ENCODE measurements around the gene EBF3. TPM values are rescaled to one million over a fixed set of nuclear protein-coding genes. Genes with fewer than 3 reads are reported as not detected.

The EBF3 gene
- total RNA-seq, 1 experiment from 2014 or later = 0.12 TPM

- Histone ChIP-seq H3K9ac (ENCODE audit: low read length) (no peak overlapping the region), H3K27me3 (ENCODE audit: insufficient read depth, low read length) (no peaks in the 10 kb centered on the region), H3K9me3 (ENCODE audit: control insufficient read depth in 1 of 2, insufficient read depth in 1 of 2, low read depth in 1 of 2, low read length in 2 of 2) (no peaks in the 10 kb centered on the region), H4K20me1 (ENCODE audit: insufficient read depth) (no peaks in the 10 kb centered on the region), H3K4me3 (replicated peaks in 1 of 2; ENCODE audit: low read depth in 1 of 2, low read length in 2 of 2) (no peak overlapping the region), H3K4me2 (ENCODE audit: low read length) (no peak overlapping the region), H3K27ac (ENCODE audit: low read depth, low read length) (no peak overlapping the region), H3K9me2 (ENCODE audit: insufficient read depth) (no peaks in the 10 kb centered on the region), H3K4me1 (ENCODE audit: control insufficient read depth in 1 of 2, insufficient read depth in 2 of 2, low read length in 2 of 2) (no peaks in the 10 kb centered on the region), H3K36me3 (ENCODE audit: control insufficient read depth in 1 of 2, insufficient read depth in 2 of 2, low read length in 2 of 2) (no peaks in the 10 kb centered on the region), H2AFZ (ENCODE audit: low read depth, low read length, poor library complexity, severe bottlenecking) (no peak overlapping the region), H3K79me2 (ENCODE audit: insufficient read depth, low read length) (no peaks in the 10 kb centered on the region)
- POLR2A ChIA-PET = no interaction called here
- intact Hi-C loops (cut with micrococcal nuclease) = loop anchor here (10.0 kb wide), 1 partner anchor 104 kb away; no protein-coding TSS in a partner anchor
- CTCF ChIA-PET = no interaction called here
- RAD21 ChIA-PET (ENCODE audit: low non-redundant PET in 1 of 2, low total read pairs in 2 of 2, uncharacterized antibody in 2 of 2, unreplicated experiment in 2 of 2) = no interaction called here
- no TSS peak for BruUV-seq (replicated peaks)
- no peak for DNase-seq (ENCODE audit: low read depth, low spot score)
- ATAC-seq = no peak
- TF ChIP-seq TCF7L2 (IDR thresholded peaks at IDR 0.05; ENCODE audit: borderline replicate concordance, extremely low read depth, insufficient read depth, insufficient read length) = no peak
- no peak for TF ChIP-seq REST (IDR thresholded peaks at IDR 0.05; ENCODE audit: low read depth)
- TF ChIP-seq ZBTB33 (IDR thresholded peaks at IDR 0.05; ENCODE audit: extremely low read depth, insufficient replicate concordance, low read length) = no peak
- TF ChIP-seq ZNF274 (IDR thresholded peaks at IDR 0.05; ENCODE audit: low read depth, low read length) = no peak
- no peak for TF ChIP-seq SP1 (IDR thresholded peaks at IDR 0.05; ENCODE audit: low read depth)
- TF ChIP-seq ATF3 (IDR thresholded peaks at IDR 0.05) = no peak
- no peak for TF ChIP-seq ZFX (IDR thresholded peaks at IDR 0.05)
- no peak for TF ChIP-seq SIN3A (IDR thresholded peaks at IDR 0.05; ENCODE audit: low read depth)
- no peak for TF ChIP-seq FOSL1 (IDR thresholded peaks at IDR 0.05; ENCODE audit: low read depth)
- TF ChIP-seq YY1 (IDR thresholded peaks at IDR 0.05; ENCODE audit: extremely low read depth, insufficient replicate concordance, low read depth, low read length) = no peak
- no peak for TF ChIP-seq CBX3 (IDR thresholded peaks at IDR 0.05; ENCODE audit: low read depth)
- TF ChIP-seq SRF (IDR thresholded peaks at IDR 0.05; ENCODE audit: low read depth) = no peak
- TF ChIP-seq CTCF (IDR thresholded peaks at IDR 0.05 in 2 of 3, conservative IDR thresholded peaks at IDR 0.05 in 1 of 3; ENCODE audit: borderline replicate concordance in 1 of 3, insufficient read depth in 1 of 3, low read depth in 2 of 3, low read length in 2 of 3) = no peak
- TF ChIP-seq CEBPB (IDR thresholded peaks at IDR 0.05; ENCODE audit: low read depth) = no peak
- TF ChIP-seq RAD21 (IDR thresholded peaks at IDR 0.05; ENCODE audit: low read depth) = no peak
- no peak for TF ChIP-seq EGR1 (IDR thresholded peaks at IDR 0.05; ENCODE audit: low read depth)
- TF ChIP-seq POLR2A (IDR thresholded peaks at IDR 0.05; ENCODE audit: borderline replicate concordance, extremely low read depth, insufficient read depth, insufficient read length) = no peak
- TF ChIP-seq POLR2AphosphoS5 (IDR thresholded peaks at IDR 0.05; ENCODE audit: low read depth, low read length) = no peak
- TF ChIP-seq EZH2 (IDR thresholded peaks at IDR 0.05) = no peak
- no peak for TF ChIP-seq JUND (IDR thresholded peaks at IDR 0.05)
Measured at GRCh38 chr10:129870961-129871621, 93.0 kb downstream of the EBF3 start.

All from HCT116 (cell line).